GM21717 (cell line): ENCODE data around the gene PRIM2.
"Not testable (repeated sequence)": the region's sequence is repeated elsewhere in the genome, so short reads cannot be mapped to it uniquely, and the experiment has no call there.

ENCODE experiments used
- ATAC-seq: cut with Tn5 transposase; IDR thresholded peaks from one replicate; pipeline ENCODE4 v1.9.1; 2021; ENCODE audit warnings: mild to moderate bottlenecking, moderate library complexity; ENCODE audit not compliant: unreplicated experiment

The PRIM2 gene

DNA sequence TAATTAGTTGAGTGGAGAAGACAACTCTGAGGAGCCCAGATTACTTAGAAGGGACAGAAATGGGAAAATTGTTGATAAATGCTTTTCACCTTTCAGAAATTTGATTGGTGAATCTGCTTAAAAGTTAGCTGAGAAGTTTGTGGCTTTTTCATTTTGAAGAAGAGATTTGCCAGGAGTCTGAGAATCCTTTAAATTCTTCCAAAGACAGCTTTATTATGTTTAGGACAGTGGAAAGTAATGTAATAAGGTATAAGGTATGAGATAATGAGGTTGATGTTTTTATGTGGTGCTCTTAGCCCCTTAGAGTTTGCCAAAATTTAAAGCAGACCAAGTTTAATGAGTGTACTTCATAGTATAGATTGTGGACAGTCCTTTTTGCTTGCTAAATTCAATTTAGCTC lies 42.3 kb downstream of the PRIM2 start:
- not testable (repeated sequence) for ATAC-seq

DNA sequence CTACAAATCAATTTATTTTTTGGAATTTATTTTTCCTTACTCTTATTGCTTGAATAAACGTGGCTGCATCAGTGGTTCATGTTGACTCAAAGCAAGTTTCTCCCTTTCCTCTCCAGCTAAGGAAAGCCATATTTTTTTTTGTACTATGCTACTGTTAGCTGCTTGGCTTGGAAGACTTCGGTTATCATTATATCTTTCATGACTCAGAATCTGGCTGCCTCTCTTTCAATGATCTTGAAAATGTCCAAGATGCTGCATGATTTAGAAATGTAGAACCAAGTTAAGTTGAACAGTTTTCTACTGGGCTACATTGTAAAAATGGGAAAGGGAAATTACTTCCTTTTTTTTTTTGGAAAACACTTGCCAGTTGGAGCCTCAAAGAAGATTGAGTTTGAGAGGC lies 44.9 kb downstream of the PRIM2 start:
- not testable (repeated sequence) for ATAC-seq

DNA sequence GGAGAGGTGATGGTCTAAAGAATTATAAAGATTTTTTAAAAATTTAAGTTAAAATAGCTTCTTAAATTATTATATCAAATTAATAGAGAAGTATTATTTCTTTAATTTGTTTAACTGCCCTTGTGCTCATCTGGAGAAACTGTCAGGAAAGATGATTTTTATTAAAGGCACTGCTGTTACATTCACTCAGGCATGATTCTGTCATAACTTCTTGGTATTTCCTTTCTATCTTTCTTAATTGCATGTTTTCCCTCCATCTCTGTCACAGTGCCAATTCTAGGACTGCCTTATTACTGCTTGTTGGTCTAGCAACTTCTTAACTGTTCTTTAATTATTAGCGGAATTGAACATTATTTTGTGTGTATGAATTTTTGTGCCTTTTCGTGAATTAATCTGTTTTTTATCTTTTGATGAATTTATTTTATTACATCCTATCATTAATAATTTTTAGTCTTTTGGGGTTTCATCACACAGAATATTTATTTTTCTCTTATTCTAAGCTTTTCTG lies 47.7 kb downstream of the PRIM2 start:
- ATAC-seq = not testable (repeated sequence)

DNA sequence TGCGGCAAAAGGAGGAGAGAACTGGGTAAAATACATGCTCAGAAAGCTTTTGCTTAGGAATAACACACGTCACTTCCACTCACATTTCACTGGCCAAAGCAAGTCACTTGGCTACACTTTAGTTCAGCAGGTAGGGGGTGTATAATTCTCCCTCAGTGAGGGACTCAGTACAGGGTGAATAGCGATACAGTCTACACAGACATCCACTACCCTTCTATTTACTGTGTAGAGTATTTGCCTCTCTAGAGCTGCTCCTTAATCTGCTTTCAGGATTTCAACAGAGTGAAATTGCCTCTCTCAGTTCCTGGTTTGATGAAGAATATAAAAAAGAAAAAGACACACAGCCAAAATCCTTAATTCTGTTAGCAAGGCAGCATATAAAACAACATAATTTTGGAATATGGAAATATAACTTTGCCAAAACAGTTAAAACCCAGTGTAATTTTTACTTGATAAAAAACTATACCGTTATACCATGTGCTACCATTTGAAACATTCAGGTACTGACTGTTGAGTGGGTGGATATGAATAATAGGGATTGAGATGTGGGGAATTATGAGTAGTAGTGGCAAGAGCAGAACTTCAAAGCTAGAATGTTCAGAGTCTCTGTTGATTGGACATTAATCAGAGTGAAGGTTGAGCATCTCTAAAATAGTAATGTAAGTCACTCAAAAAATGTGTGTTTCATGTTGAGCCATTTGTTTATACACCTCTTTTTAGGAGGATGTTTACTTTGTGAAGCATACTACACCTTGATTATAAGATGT lies 51.7 kb downstream of the PRIM2 start:
- ATAC-seq = not testable (repeated sequence)

DNA sequence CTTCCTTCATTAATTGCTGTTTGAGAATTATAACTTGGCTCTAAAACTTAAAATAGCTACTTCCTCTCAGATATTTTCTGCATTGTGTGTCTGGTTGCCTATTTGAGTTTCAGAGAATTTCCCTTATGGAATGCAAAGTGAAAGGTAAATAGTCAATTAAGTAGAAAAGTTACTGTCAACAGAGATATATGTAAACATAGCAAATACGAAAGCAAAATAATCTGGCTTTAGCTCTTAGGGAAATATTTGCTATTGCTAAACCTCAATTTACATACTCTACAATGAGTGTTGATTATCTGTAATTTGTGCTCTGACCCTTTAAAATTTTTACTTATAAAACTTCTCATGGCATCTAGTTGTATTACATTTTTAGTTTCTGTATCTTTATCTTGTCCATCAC lies 54.3 kb downstream of the PRIM2 start:
- not testable (repeated sequence) for ATAC-seq

DNA sequence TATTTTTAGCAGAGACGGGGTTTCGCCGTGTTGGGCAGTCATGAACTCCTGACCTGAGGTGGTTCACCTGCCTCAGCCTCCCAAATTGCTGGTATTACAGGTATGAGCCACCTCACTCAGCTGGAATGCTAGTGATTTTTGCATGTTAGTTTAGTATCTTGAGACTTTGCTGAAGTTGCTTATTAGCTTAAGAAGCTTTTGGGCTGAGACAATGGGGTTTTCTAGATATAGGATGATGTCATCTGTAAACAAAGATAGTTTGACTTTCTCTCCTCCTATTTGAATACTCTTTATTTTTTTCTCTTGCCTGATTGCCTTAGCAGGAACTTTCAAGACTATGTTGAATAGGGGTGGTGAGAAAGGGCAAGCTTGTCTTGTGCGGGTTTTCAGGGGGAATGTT lies 57.3 kb downstream of the PRIM2 start:
- ATAC-seq = not testable (repeated sequence)

DNA sequence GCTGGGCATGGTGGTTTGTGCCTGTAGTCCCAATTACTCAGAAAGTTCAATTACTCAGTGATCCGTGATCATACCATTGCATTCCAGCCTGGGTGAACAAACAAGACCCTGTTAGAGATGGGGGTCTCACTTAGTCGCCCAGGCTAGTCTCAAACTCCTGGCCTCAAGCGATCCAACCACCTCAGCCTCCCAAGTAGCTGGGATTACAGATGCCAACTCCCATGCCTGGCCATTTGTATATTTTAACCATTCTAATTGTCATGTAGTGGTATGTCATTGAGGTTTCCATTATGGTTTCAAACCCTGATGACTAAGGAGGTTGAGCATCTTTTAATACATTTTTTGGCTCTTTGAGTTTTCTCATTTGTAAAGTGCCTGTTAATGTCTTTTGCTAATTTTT lies 58.7 kb downstream of the PRIM2 start:
- not testable (repeated sequence) for ATAC-seq

DNA sequence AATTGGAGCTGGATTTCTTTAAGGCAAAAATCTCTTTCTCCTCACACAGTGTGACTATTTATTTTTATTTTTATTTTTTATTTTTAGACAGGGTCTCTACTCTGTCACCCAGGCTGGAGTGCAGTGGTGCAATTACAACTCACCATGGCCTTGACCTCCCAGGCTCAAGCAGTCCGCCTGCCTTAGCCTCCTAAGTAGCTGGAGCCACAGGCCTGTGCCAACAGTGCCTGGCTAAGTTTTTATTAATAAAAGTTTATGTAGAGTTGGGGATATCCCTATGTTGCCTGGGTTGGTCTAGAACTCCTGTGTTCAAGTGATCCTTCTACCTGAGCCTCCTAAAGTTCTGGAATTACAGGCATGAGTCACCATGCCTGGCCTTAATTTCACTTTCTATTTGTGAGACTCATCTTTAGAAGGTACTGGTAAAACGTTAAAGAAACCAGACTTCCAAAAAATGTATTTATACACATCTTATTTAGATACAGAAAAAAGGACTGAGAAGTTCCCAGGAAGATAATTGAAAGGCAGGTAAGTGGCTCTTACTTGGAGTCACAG lies 71.7 kb downstream of the PRIM2 start:
- not testable (repeated sequence) for ATAC-seq

DNA sequence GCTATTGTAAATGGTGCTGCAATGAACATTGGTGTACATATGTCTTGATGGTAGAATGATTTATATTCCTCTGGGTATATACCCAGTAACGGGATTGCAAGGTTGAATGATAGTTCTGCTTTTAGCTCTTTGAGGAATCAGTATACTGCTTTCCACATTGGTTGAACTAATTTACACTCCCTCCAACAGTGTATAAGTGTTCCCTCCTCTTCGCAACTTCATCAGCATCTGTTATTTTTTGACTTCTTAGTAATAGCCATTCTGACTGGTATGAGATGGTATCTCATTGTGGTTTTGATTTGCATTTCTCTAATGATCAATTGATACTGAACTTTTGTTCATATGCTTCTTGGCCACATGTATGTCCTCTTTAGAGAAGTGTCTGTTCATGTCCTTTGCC lies 73.4 kb downstream of the PRIM2 start:
- not testable (repeated sequence) for ATAC-seq

DNA sequence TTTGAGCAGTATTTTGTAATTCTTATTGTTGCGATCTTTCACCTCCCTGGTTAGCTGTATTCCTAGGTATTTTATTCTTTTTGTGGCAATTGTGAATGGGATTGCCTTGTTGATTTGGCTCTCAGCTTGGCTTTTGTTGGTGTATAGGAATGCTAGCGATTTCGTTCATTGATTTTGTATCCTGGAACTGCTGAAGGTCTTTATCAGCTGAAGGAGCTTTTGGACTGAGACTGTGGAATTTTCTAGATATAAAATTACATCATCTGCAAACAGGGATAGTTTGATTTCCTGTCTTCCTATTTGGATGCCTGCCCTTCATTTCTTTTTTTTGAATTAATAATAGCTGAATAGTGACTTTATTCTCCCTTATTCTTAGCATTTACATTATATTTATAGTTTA lies 74.6 kb downstream of the PRIM2 start:
- not testable (repeated sequence) for ATAC-seq

DNA sequence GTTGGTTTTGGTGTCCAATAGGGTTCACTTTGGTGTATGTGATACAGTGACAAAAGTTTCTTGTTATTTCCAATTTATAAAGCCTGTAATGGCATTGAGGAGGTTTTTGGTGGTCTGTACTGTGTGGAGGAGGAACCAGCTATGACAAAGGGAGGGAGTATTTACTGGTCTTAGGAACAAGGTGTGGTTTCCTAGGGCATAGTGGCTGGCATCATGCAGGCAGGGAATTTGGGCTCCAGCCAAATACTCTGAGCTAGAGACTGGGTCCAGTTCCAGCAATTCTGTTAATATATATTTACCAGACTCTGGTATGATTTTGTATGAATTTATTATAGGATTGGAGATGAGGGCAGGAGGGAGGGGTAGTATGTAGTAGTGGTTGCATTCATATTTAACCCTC lies 101.9 kb downstream of the PRIM2 start:
- not testable (repeated sequence) for ATAC-seq

DNA sequence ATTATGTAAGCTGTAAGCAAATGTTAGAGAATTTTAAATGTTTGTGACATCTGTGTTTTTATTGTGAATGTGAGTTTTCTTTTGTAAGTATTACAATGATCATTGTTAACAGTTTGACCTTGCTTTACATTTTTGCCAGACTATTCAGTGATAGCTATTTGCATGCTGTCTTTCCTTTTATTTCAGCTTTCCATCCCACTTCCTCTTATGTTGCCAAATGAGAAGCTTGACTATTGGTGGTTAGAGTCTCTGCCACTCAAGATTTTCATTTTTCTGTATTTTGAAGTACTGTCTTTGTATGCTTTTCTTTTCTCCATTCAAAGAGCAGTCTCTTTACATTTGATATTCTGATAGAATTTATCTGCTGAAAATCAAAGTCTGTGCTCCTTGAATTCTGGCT lies 104.1 kb downstream of the PRIM2 start:
- peak; percentile 77 for ATAC-seq

DNA sequence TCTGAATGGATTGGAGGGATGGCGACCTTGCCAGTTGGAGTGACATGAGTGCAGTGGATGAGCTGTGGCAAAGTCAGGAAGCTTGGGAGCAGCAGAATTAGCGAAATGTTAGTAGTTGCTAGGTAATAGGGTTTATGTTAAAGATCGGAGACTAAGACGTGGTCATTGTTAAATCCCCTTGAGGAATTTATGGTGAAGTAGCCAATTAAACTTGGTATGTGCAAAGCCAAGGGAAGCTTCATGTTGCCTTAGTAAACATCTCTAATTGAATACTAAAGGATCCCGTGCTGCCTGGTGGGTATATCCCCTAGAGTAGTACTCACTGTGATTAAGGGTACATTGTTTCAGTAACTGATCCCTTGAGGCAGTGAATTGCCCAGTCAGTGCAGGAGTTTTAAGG lies 106.0 kb downstream of the PRIM2 start:
- no peak for ATAC-seq

DNA sequence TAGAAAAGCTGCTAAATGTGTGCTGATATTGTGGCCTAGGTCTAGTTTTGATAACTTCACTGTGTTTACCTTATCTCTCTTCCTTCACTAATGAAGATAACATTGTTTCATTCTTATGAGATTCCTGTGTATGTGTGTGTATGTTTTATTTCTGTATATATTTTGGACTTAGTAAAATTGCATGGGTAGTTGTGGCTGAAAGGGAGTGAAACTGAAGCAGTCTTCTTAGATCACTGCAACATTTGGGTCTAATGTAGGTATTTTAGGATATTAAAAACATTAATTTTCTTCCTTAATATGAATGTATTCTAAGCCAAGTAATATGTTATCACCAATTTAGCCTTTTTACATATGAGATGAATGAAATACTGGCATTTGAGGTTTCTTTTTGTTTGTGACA lies 114.3 kb downstream of the PRIM2 start:
- ATAC-seq = not testable (repeated sequence)

DNA sequence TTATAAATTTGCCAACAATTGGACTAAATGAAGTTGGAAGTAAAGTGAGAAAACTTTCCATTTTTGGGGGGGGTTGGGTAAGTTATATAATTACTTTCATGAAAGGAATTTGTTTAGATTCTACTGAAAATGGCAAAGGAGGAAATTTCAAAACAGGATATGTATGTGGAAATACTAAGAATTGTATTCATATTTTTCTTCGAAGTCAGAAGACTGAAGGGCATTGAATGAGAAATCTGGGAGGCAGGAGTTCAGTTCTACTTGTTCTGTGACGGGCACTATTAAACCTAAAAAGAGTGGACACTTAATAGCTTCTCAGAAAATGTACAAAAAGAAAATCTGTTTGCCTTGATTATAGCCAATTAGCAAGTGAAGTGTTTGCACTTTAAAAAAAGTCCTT lies 114.7 kb downstream of the PRIM2 start:
- ATAC-seq = no peak

DNA sequence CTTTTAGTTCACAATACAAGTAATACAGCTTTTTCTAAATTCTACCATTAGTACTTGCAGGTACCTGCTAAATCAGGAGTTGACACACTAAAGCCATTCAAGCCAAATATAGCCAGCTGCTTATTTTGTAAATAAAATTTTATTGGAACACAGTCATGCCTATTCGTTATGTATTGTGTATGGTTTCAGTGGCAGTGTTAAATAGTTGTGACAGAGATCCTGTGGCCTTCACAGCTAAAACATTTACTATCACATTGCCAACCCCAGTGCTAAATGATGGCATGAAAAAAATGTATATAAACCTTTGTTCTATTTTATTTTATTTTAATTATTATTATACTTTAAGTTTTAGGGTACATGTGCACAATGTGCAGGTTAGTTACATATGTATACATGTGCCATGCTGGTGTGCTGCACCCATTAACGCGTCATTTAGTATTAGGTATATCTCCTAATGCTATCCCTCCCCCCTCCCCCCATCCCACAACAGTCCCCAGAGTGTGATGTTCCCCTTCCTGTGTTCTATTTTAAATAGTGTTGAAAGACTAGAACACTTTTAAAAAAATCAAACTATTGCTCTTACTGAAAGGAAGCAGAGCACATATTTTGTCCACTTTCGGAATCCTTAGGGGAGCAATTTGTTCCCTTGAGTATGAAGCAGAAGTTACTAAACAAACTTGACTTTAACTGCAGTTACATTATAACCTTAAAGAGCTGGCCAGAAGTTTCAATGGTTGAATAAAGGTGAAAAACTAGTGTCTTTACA lies 115.7 kb downstream of the PRIM2 start:
- ATAC-seq = no peak

DNA sequence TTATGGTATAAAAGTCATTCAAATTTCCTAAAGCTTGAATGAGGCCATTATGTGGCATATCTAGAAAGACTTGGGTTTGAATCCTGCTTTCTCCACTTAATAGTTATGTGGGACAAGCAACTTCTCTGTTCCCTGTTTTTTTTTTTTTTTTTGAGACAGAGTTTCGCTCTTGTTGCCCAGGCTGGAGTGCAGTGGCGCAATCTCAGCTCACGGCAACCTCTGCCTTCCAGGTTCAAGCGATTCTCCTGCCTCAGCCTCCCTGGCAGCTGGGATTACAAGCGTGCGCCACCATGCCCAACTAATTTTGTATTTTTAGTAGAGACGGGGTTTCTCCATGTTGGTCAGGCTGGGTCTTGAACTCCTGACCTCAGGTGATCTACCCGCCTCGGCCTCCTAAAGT lies 116.4 kb downstream of the PRIM2 start:
- ATAC-seq = not testable (repeated sequence)

DNA sequence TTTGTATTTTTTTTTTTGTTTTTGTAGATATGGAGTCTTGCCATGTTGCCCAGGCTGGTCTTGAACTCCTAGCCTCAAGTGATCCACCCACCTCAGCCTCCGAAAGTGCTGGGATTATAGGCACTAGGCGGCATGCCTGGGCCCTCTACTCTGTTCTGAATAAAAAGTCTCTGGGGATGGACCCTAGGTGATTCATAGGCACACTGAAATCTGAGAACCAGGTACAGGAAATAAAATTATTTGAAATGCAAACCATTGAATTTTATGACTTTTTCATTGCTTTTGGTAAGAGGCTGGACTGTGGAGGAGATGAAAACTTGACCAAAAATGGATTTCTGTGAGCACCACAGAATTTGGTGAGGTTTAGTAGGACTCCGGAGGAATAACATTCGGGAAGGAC lies 117.5 kb downstream of the PRIM2 start:
- no peak for ATAC-seq

DNA sequence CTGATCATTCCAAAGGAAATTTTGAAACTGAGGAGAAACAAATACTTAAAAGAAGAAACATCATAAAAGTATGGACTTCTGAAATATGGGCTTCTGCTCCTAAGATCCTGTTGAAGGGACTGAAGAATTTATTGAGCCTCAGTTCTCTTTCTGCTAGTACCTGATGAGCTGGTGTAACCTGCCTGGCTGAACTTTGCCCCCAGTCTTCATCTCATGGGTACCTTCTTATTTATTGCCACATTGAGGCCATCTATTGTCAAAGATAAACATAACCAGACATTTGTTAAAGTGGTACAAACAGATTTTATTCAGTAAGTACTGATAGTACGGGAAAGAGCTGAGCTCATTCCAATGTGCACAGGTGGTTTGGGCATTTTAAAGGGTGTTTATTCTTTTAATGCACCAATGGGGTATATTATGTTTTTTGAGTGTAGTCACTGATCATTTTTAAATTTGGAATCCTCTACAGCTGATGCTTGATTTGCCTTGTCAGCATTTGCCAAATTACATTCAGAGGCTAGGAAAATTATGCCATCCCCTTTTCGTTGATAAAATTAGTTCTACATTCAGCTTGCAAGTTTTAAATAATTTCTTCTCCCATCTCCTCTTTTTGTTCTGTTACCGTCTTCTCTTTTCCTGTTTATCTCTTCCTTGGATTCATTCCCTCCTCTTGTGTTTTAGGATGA lies 118.2 kb downstream of the PRIM2 start:
- no peak for ATAC-seq

DNA sequence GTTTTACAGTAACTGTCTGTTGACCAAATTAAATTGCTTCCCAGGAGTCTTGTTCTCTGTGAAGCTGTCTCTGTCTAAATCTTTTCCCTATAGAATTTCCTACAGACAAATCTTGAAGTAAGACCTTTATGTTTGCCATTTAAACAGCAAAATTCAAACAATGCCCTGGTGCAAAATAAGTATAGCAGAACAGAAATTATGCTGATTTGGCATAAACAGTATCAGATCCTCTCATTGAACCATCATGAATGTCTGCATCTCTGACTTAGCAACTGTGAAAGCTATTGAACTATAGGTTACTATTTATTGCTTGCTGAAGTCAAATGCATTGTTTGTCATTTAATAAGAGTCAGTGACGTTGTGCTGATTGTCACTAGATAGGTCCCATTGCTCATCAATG lies 123.3 kb downstream of the PRIM2 start:
- not testable (repeated sequence) for ATAC-seq

DNA sequence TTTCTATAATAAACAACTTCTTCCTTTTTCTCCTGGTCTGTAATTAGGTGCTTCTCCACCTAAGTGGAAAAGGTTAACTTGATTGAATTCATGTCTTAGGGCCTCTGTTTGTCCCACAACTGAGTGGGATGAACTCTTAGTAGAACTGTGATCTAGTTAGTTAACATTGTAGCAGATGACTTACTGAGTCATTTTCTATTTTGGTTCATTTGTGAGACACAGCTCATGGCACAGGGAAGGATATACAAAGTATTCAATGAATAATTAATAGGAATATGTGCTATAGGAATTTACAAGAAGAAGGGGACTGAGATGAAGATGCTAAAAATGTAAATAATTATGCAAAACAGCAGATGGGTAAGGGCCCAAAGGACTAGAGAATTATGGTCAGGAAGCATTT lies 124.7 kb downstream of the PRIM2 start:
- ATAC-seq = not testable (repeated sequence)
